ENCODE data around the gene HOXA6. TPM values are rescaled to one million over a fixed set of nuclear protein-coding genes. Genes with fewer than 3 reads are reported as not detected.

HOXA6 gene
- total and polyA plus RNA-seq, 2 donors from 2014 or later = 1.1 to 22.0 TPM

GRCh38 chr7:27126596-27127327 is 20.8 kb downstream of the HOXA6 start:
- FAIRE-seq = no peak
- Histone ChIP-seq H3K9me3 (ENCODE audit: control insufficient read depth in 2 of 3, insufficient read depth in 1 of 3, low read length in 3 of 3) (no peaks in the 10 kb centered on the region), H3K27me3 (ENCODE audit: control insufficient read depth, insufficient read depth, low read length) (no peaks in the 10 kb centered on the region), H3K9ac (ENCODE audit: low read length in 3 of 3) (peak overlapping the region in 2 of 3 donors; percentile 10 to 23), H3K27ac (ENCODE audit: low read depth in 2 of 2, low read length in 2 of 2) (peak overlapping the region; percentile 47 to 79), H3K36me3 (ENCODE audit: control insufficient read depth in 2 of 3, insufficient read depth in 3 of 3, low read length in 3 of 3) (peaks cover 0 to 2% (median 0%) of the 10 kb centered on the region in 3 donors), H3K4me1 (ENCODE audit: control insufficient read depth in 2 of 3, insufficient read depth in 2 of 3, low read depth in 1 of 3, low read length in 3 of 3) (peaks cover 29 to 37% (median 32%) of the 10 kb centered on the region in 3 donors), H3K4me3 (ENCODE audit: low read length in 3 of 3) (peak overlapping the region in 1 of 3 donors; percentile 23)
- TF ChIP-seq CTCF (IDR thresholded peaks at IDR 0.05; ENCODE audit: borderline replicate concordance, extremely low read depth, insufficient read depth) = no peak
- intact Hi-C loops (cut with DNase I) = no loop called here
- peak in 1 of 5 donors; percentile 56 for DNase-seq

- Histone ChIP-seq H3K4me3 (ENCODE audit: low read length in 3 of 3) (peak overlapping the region in 1 of 3 donors; percentile 75), H3K9ac (ENCODE audit: low read length in 3 of 3) (peak overlapping the region in 2 of 3 donors; percentile 20 to 63), H3K9me3 (ENCODE audit: control insufficient read depth in 2 of 3, insufficient read depth in 1 of 3, low read length in 3 of 3) (no peaks in the 10 kb centered on the region), H3K36me3 (ENCODE audit: control insufficient read depth in 2 of 3, insufficient read depth in 3 of 3, low read length in 3 of 3) (peaks cover 0 to 2% (median 0%) of the 10 kb centered on the region in 3 donors), H3K27ac (ENCODE audit: low read depth in 2 of 2, low read length in 2 of 2) (peak overlapping the region; percentile 88), H3K27me3 (ENCODE audit: control insufficient read depth, insufficient read depth, low read length) (no peaks in the 10 kb centered on the region), H3K4me1 (ENCODE audit: control insufficient read depth in 2 of 3, insufficient read depth in 2 of 3, low read depth in 1 of 3, low read length in 3 of 3) (peaks cover 32% of the 10 kb centered on the region in 3 donors)
- no peak for FAIRE-seq
- intact Hi-C loops (cut with DNase I) = no loop called here
- peak in 4 of 5 donors; percentile 60 to 93 (median 76) for DNase-seq
- no peak for TF ChIP-seq CTCF (IDR thresholded peaks at IDR 0.05; ENCODE audit: borderline replicate concordance, extremely low read depth, insufficient read depth)
Observed at GRCh38 chr7:27125986-27126394, 21.6 kb downstream of the HOXA6 start.

GRCh38 chr7:27124902-27125689 is 22.5 kb downstream of the HOXA6 start:
- H3K4me3 ChIP-seq (ENCODE audit: low read length in 3 of 3) = peak overlapping the region; percentile 59 to 75 (median 70)
- intact Hi-C loops (cut with DNase I) = no loop called here
- H3K36me3 ChIP-seq (ENCODE audit: control insufficient read depth in 2 of 3, insufficient read depth in 3 of 3, low read length in 3 of 3) = peaks cover 0 to 2% (median 0%) of the 10 kb centered on the region in 3 donors
- no peaks in the 10 kb centered on the region for H3K9me3 ChIP-seq (ENCODE audit: control insufficient read depth in 2 of 3, insufficient read depth in 1 of 3, low read length in 3 of 3)
- FAIRE-seq (no peak), DNase-seq (peak in 2 of 5 donors; percentile 42 to 58)
- peak overlapping the region; percentile 88 for H3K27ac ChIP-seq (ENCODE audit: low read depth in 2 of 2, low read length in 2 of 2)
- H3K27me3 ChIP-seq (ENCODE audit: control insufficient read depth, insufficient read depth, low read length) = no peaks in the 10 kb centered on the region
- H3K4me1 ChIP-seq (ENCODE audit: control insufficient read depth in 2 of 3, insufficient read depth in 2 of 3, low read depth in 1 of 3, low read length in 3 of 3) = peaks cover 32 to 39% (median 32%) of the 10 kb centered on the region in 3 donors
- no peak for TF ChIP-seq CTCF (IDR thresholded peaks at IDR 0.05; ENCODE audit: borderline replicate concordance, extremely low read depth, insufficient read depth)
- peak overlapping the region in 2 of 3 donors; percentile 40 to 81 for H3K9ac ChIP-seq (ENCODE audit: low read length in 3 of 3)

Measured in kidney (tissue), 14 donors.